Endothelial cell of umbilical vein (primary cell): Measurements from ENCODE around the gene KHSRP. TPM values are rescaled to one million over a fixed set of nuclear protein-coding genes. Genes with fewer than 3 reads are reported as not detected.
A peak's percentile ranks its signal among the peaks of the same experiment; 100 is the strongest.

ENCODE experiments used
- BruUV-seq: library from RNA; stranded (reverse); fragments of 400-500 nt; replicated peaks from 2 replicates; lab custom pipeline; 2021; lab: Mats Ljungman, UMichigan
- CTCF ChIA-PET: fragments of 300-600, 350-600 bp; sonication (Branson Sonifier 250); formaldehyde crosslinking; loops from one replicate; lab custom pipeline; 2021; ENCODE audit warnings: antibody characterized with exemption, inconsistent platforms; lab: Charles Lee
- POLR2A ChIA-PET: fragments of 300-600, 350-600 bp; sonication (Branson Sonifier 250); formaldehyde crosslinking; loops from one replicate; lab custom pipeline; 2021; ENCODE audit warnings: antibody characterized with exemption, inconsistent platforms; lab: Charles Lee
- DNase-seq: peaks from one replicate; pipeline ENCODE4 v3.0.0-alpha.2; 2011; ENCODE audit warnings: low read depth, low spot score
- FAIRE-seq: peaks from 2 replicates; lab custom pipeline; 2011; peaks lifted over from hg19 to GRCh38; lab: Jason Lieb, UNC
- H2AFZ ChIP-seq: 2 replicates; pipeline ENCODE4 v1.6.0; 2012; ENCODE audit warnings: low read depth, low read length, control low read depth, inconsistent platforms
- H3K27ac ChIP-seq: 2 replicates; pipeline ENCODE4 v1.5.1; 2011; ENCODE audit warnings: low read depth, mild to moderate bottlenecking, control low read depth, low read length, moderate library complexity; ENCODE audit not compliant: insufficient read depth
- H3K27me3 ChIP-seq, 2 experiments: 2 replicates each; pipeline versions ENCODE4 v1.6.0 to v1.6.1; 2011; ENCODE audit warnings: low read length in 2 of 2, mixed read lengths in 1 of 2; ENCODE audit not compliant: control insufficient read depth in 2 of 2, insufficient read depth in 2 of 2
- H3K36me3 ChIP-seq, 2 experiments: 2 replicates in 1 of 2; 3 replicates in 1 of 2; pipeline ENCODE4 v1.5.1; 2011; ENCODE audit warnings: low read length in 2 of 2, mild to moderate bottlenecking in 1 of 2, moderate library complexity in 1 of 2; ENCODE audit not compliant: control insufficient read depth in 2 of 2, insufficient read depth in 2 of 2; ENCODE audit errors: extremely low read depth in 1 of 2
- H3K4me1 ChIP-seq: 3 replicates; pipeline ENCODE4 v1.5.1; 2011; ENCODE audit warnings: mild to moderate bottlenecking, low read length; ENCODE audit not compliant: control insufficient read depth, insufficient read depth; ENCODE audit errors: extremely low read depth
- H3K4me2 ChIP-seq: 2 replicates; pipeline ENCODE4 v1.6.1; 2011; ENCODE audit warnings: low read length, control low read depth, mixed read lengths; ENCODE audit not compliant: insufficient read depth
- H3K4me3 ChIP-seq, 3 experiments: fragments of 200-600 bp in 1 of 3; sonication (generic), shearing (Covaris generic) in 1 of 3; replicated peaks in 1 of 3; 2 replicates each; pipeline ENCODE4 v1.5.1; 2011 to 2016; ENCODE audit warnings: control low read depth in 3 of 3, low read length in 3 of 3, mild to moderate bottlenecking in 2 of 3, inconsistent platforms in 1 of 3, low read depth in 1 of 3, moderate library complexity in 1 of 3; ENCODE audit not compliant: insufficient read depth in 1 of 3
- H3K79me2 ChIP-seq: 2 replicates; pipeline ENCODE4 v1.6.0; 2012; ENCODE audit warnings: low read length, inconsistent platforms; ENCODE audit not compliant: control insufficient read depth, insufficient read depth
- H3K9ac ChIP-seq: replicated peaks from 2 replicates; pipeline ENCODE3; 2011; ENCODE audit warnings: low read length, control low read depth; ENCODE audit not compliant: insufficient read depth; ENCODE audit errors: extremely low read depth
- H3K9me1 ChIP-seq: replicated peaks from 3 replicates; pipeline ENCODE4 v1.6.0; 2011; ENCODE audit warnings: mild to moderate bottlenecking, low read length; ENCODE audit not compliant: control insufficient read depth, insufficient read depth; ENCODE audit errors: extremely low read depth
- H3K9me3 ChIP-seq: replicated peaks from 2 replicates; pipeline ENCODE4 v1.5.1; 2012; ENCODE audit warnings: low read length, inconsistent platforms; ENCODE audit not compliant: control insufficient read depth, insufficient read depth
- H4K20me1 ChIP-seq: replicated peaks from 2 replicates; pipeline ENCODE3; 2011; ENCODE audit warnings: mild to moderate bottlenecking, low read length; ENCODE audit not compliant: control insufficient read depth, insufficient read depth; ENCODE audit errors: extremely low read depth
- EZH2 ChIP-seq: IDR thresholded peaks from 2 replicates; pipeline ENCODE4 v1.6.1; 2012; ENCODE audit warnings: borderline replicate concordance, low read depth, mild to moderate bottlenecking, moderate library complexity, low read length, inconsistent platforms; ENCODE audit not compliant: severe bottlenecking
- GATA2 ChIP-seq: IDR thresholded peaks from 2 replicates; pipeline ENCODE4 v1.7.0; 2011; ENCODE audit warnings: low read depth, mild to moderate bottlenecking, moderate library complexity, mixed read lengths, low read length; ENCODE audit not compliant: insufficient read length, insufficient read depth
- JUN ChIP-seq: IDR thresholded peaks from 2 replicates; pipeline ENCODE4 v1.6.1; 2011; ENCODE audit warnings: borderline replicate concordance, low read depth; ENCODE audit not compliant: insufficient read length, insufficient read depth
- POLR2A ChIP-seq: IDR thresholded peaks from 2 replicates; pipeline ENCODE4 v1.6.1; 2012; ENCODE audit warnings: low read depth, mild to moderate bottlenecking, control low read depth, low read length
- POLR2AphosphoS5 ChIP-seq: IDR thresholded peaks from 2 replicates; pipeline ENCODE4 v1.6.1; 2012; ENCODE audit warnings: low read depth, mild to moderate bottlenecking, control low read depth, low read length, moderate library complexity; ENCODE audit not compliant: insufficient read depth
- dilution Hi-C: fragments of 300-500 bp; cut with MboI; formaldehyde crosslinking; loops from one replicate; pipeline ENCODE4 v1.15.0; 2019; ENCODE audit warnings: low sequenced_read_pairs; ENCODE audit not compliant: extremely low pct_ligation_motif_present
- intact Hi-C: fragments of 100-400 bp; cut with micrococcal nuclease; formaldehyde crosslinking; loops from one replicate; pipeline ENCODE4 v1.10.0; 2022
- polyA plus RNA-seq, 4 experiments: library from polyadenylated mRNA; depleted of rRNA in 3 of 4; stranded (reverse) in 3 of 4; unstranded in 1 of 4; fragments of >200 nt; gene quantifications; 2 replicates each; pipeline versions ENCODE4 v1.2.1 to v1.2.3, GENCODE V29; 2011 to 2012; ENCODE audit warnings: missing spikeins in 1 of 4
- total RNA-seq: library from RNA; stranded (reverse); gene quantifications from 2 replicates; pipeline ENCODE4 v1.2.3, GENCODE V29; 2021
- TF ChIP-seq, protein P1 (sequence below), 2 donors: IDR thresholded peaks; 1 replicate in 1 of 2; 2 replicates in 1 of 2; pipeline ENCODE4 v1.5.1; 2011; ENCODE audit warnings: low read length in 2 of 2, mild to moderate bottlenecking in 2 of 2, moderate library complexity in 2 of 2, control low read depth in 1 of 2, inconsistent platforms in 1 of 2, low read depth in 1 of 2; ENCODE audit not compliant: insufficient read depth in 1 of 2; ENCODE audit errors: extremely low read depth in 1 of 2
- TF ChIP-seq, protein P2 (sequence below): IDR thresholded peaks from 2 replicates; pipeline ENCODE4 v1.6.1; 2011; ENCODE audit not compliant: insufficient read depth, insufficient read length

Gene KHSRP
- total and polyA plus RNA-seq, 2 donors (not counting 3 experiments of a cell fraction or from before 2014, with no cell fraction given), result 98.3 to 372 TPM

DNA sequence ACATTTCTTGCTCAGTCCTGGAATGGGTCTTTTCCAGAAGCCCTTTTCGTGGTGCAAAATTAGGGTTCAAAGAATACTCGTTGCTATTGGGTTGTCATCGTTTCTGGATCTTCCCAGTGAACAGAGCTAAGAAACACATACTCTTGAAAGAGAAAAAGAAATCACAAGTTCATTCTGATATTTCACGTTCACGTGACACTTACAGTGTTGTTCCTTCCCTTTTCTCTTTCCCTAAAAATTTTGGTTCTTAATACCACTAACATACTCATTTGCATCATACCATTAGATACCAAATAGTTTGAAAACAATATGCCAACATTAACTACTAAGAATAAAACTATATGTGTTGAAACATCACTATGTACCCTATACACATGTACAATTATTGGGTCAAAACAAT is 18.2 kb downstream of the KHSRP start:
- no peak for TF ChIP-seq GATA2
- no peak for TF ChIP-seq POLR2A
- no peak for TF ChIP-seq JUN
- Histone ChIP-seq H3K4me3 (no peak overlapping the region), H3K9ac (no peak overlapping the region), H3K4me1 (no peaks in the 10 kb centered on the region), H3K9me3 (no peaks in the 10 kb centered on the region), H3K9me1 (no peaks in the 10 kb centered on the region), H3K4me2 (no peak overlapping the region), H3K27me3 (no peaks in the 10 kb centered on the region), H3K36me3 (no peaks in the 10 kb centered on the region), H2AFZ (no peak overlapping the region), H4K20me1 (no peaks in the 10 kb centered on the region), H3K27ac (no peak overlapping the region), H3K79me2 (no peaks in the 10 kb centered on the region)
- DNase-seq (no peak), FAIRE-seq (no peak)
- dilution Hi-C loops (no loop called here), intact Hi-C loops (no loop called here)
- CTCF ChIA-PET, result no interaction called here
- BruUV-seq, result no TSS peak
- POLR2A ChIA-PET, result no interaction called here

DNA sequence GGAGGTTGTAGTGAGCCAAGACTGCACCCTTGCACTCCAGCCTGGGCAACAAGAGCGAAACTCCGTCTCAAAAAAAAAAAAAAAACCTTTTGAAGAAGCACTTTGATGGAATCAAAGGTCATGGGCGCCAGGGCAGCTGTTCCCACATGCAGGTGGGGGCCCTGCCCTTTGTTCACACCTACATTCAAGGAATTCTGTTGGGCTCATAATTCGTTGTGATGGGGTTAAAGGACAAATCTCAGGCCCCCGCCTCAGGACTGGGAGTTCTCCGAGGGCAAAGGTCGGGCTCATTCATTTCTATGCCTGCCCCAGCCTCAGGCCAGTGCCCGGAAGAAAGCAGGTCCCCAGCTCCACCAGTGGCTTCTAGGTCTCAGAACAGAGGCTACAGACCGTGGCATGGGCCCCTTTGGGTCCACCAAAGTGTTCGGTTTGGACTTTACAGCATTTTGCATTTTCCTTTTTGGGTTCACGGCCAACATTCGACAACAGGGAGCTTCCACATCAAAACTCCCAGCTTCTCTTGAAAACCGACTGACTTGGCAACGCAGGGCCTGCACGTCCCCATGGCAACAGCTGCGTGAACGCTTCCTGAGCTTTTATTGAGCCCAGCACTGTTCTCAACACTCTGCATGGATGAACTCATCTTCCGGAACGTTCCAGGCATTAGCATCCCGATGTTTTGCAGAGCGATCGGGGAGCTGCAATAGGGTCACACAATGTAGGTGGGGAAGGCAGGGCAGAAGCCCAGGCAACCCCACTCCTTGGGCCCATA is 21.6 kb downstream of the KHSRP start:
- FAIRE-seq, result no peak
- DNase-seq, result peak; percentile 45
- H3K36me3 ChIP-seq, result no peaks in the 10 kb centered on the region
- TF ChIP-seq, protein P1, sequence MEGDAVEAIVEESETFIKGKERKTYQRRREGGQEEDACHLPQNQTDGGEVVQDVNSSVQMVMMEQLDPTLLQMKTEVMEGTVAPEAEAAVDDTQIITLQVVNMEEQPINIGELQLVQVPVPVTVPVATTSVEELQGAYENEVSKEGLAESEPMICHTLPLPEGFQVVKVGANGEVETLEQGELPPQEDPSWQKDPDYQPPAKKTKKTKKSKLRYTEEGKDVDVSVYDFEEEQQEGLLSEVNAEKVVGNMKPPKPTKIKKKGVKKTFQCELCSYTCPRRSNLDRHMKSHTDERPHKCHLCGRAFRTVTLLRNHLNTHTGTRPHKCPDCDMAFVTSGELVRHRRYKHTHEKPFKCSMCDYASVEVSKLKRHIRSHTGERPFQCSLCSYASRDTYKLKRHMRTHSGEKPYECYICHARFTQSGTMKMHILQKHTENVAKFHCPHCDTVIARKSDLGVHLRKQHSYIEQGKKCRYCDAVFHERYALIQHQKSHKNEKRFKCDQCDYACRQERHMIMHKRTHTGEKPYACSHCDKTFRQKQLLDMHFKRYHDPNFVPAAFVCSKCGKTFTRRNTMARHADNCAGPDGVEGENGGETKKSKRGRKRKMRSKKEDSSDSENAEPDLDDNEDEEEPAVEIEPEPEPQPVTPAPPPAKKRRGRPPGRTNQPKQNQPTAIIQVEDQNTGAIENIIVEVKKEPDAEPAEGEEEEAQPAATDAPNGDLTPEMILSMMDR (IDR thresholded peaks at IDR 0.05; ENCODE audit: extremely low read depth in 1 of 2, insufficient read depth in 1 of 2, low read depth in 1 of 2, low read length in 2 of 2), result no peak
- TF ChIP-seq POLR2A (no peak), EZH2 (no peak), GATA2 (no peak), POLR2AphosphoS5 (no peak)
- TF ChIP-seq, protein P2, sequence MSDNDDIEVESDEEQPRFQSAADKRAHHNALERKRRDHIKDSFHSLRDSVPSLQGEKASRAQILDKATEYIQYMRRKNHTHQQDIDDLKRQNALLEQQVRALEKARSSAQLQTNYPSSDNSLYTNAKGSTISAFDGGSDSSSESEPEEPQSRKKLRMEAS, result no peak
- no peaks in the 10 kb centered on the region for H3K4me1 ChIP-seq
- intact Hi-C loops (no loop called here), dilution Hi-C loops (no loop called here)
- H3K9me3 ChIP-seq, result no peaks in the 10 kb centered on the region
- H3K27ac ChIP-seq, result no peak overlapping the region
- H3K9me1 ChIP-seq, result no peaks in the 10 kb centered on the region
- POLR2A ChIA-PET, result no interaction called here
- BruUV-seq, result no TSS peak
- H2AFZ ChIP-seq, result no peak overlapping the region
- no peak overlapping the region for H3K4me2 ChIP-seq
- H3K9ac ChIP-seq, result no peak overlapping the region
- H3K79me2 ChIP-seq, result no peaks in the 10 kb centered on the region
- CTCF ChIA-PET, result interaction anchor here (0.8 to 1.7 kb wide), 3 partner anchors 9 to 277 kb away, joined by 4 read pairs; no protein-coding TSS in a partner anchor
- H3K4me3 ChIP-seq, result no peak overlapping the region
- no peaks in the 10 kb centered on the region for H3K27me3 ChIP-seq
- H4K20me1 ChIP-seq, result no peaks in the 10 kb centered on the region
